ENCODE results near the gene LILRB5.
"Not testable (repeated sequence)": the region's sequence is repeated elsewhere in the genome, so short reads cannot be mapped to it uniquely, and the experiment has no call there.

Gene LILRB5

DNA sequence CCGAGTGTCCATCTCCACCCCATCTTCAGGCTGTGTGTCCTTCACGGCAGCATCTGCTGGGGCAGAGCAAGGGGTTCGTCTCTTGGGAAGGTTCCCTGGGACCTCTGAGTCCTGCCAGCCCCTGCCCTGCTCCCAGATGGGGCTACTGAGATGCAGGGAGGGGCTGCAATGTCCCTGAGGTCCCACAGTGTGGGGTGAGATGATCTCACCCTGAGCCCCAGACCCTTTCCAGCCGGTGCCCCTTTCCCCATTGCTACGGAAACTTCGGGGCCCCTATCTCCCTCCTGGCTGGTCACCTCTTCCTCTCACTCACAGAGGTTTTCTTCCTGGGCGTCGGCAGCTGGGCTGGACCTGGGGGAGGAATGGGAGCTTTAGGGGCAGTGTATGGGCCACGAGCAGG, 18.9 kb upstream of the LILRB5 start:
- no peak for DNase-seq (ENCODE audit: low read depth)

DNA sequence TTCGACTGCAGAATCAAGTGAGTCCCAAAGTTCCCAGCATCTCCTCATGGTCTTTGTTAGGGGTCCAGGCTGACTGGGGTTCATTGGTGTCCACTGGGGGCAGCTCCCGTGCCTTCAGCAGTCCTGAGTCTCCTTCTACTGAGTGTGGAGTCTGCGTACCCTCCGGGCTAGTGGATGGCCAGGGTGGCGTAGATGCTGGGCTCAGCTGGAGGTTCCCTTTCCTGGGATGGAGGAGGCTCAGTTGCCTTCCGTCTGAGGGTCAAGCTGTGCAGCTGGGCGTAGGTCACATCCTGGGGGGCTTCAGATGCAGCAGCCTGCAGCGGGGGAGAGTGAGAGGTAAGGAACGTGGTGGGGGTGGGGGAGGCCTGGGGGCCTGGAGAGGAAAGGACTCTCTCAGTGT, 17.4 kb upstream of the LILRB5 start:
- DNase-seq (ENCODE audit: low read depth): not testable (repeated sequence)

DNA sequence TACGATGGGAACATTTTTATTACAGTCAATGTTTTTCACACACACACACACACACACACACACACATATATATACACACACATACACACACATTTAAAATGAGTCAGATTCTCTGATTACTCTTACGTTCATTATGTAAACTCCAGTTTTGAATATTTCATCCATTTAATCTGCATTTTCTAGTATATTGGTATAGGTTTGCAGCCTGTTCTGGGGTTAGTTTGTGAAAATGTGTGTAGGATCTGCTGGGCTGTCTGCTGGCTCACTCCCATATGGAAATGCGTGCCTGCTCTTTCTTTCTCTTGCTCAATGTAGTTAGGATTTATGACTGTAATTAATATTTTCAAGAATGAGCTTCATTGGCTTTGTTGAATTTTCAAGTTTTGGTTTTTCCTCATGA, 16.7 kb upstream of the LILRB5 start:
- no peak for DNase-seq (ENCODE audit: low read depth)

DNA sequence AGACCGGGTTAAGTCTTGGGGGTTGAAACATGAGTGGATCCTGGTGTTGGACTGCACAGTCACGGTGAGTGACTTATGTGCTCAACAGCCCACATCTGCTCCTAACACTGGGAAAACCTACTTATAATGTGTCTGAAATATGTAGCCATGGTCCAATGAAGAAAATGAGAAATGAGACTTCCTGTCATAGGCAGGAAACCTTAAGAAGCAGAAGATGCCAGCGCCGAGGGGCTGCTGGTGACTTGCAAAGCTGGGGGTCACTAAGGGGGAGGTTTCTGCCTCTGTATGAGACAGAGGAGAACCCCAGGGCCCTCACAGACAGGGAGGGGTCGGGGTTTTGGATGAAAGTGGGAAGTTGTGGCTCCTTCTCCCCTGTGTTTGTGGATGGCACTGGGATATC, 15.1 kb upstream of the LILRB5 start:
- DNase-seq (ENCODE audit: low read depth): not testable (repeated sequence)

DNA sequence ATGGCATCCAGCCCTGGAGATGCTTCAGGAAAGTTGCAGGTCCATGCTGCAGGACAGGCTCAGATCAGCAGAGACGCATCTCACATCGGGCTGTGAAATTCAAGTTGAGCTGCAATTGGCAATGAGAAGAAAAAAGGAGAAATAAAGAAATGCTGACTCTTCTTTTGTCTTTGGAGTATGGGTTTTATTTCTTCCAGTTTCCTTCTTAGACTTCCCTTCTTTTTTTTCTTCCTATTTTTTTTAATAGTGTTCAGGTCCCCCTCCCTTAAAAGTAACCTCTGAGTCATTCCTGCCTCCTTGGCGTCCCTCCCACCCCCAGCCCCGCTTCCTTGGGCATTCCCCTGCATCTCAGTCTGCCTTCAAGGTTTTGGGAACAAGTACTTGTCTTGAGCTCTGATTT, 14.5 kb upstream of the LILRB5 start:
- not testable (repeated sequence) for DNase-seq (ENCODE audit: low read depth)

DNA sequence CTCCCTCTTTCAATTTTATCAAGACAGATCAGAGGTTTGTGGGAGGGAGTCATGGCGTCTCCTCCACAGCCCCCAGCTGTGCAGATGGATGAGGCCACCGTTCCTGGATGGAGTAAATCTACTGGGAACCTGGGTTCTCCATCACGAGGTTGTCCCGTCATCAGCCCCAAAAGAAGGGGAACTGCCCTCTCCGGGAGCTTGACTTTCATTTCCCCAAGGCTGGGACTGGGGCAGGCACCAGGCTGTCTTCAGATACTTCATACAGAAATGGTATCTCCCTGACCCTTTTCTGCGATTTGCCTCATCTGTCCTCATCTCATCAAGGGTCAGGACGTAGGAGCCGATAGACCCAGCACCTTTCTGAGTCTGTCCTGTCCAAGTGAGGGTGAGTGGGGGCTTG, 14.0 kb upstream of the LILRB5 start:
- DNase-seq (ENCODE audit: low read depth): no peak

DNA sequence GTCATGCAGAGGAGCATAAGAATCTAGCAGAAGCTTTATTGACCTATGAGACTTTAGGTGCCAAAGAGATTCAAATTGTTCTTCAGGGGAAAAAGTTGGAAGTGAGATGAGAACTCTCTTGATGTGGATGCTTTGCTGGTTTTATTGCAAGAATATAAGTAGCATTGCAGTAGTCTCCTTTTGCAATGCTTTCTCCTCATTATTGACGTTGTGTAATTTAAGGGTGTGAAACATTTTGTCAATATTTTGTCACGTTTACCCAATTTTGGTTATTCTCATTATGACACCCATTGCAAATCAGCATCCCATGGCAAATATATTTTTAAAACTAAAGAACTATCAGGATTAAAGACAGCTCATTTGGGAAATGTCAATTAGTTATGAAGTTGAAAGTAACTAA, 11.9 kb upstream of the LILRB5 start:
- no peak for DNase-seq (ENCODE audit: low read depth)

DNA sequence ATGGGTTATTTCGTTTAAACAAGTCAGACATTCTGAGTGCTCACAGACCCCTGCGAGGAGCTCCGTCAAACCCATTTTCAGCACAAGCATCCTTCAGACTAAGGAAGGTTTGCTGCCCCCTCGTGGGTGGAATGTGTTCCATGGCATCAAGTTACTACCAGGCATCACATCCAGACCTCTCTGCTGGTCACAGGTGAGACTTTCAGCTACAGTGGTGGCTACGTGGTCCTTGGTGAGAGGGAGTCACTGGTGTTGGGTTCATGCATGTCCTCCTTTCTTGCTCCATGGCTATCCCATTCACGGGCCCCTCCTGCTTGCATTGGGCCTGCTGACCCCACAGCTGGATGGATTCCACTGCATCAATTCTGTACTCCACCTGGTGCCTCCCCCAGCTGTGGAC, 9.1 kb upstream of the LILRB5 start:
- no peak for DNase-seq (ENCODE audit: low read depth)

DNA sequence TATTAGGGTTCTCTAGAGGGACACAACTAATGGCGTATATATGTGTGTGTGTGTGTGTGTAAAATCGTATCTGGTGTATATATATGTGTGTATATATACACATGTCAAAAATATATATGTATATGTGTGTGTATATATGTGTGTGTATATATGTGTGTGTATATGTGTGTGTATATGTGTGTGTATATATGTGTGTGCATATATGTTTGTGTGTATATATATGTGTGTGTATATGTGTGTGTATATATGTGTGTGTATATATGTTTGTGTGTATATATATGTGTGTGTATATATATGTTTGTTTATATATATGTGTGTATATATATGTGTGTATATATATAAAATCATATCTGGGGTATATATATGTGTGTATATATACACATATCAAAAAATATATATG, 5.4 kb upstream of the LILRB5 start:
- no peak for DNase-seq (ENCODE audit: low read depth)

DNA sequence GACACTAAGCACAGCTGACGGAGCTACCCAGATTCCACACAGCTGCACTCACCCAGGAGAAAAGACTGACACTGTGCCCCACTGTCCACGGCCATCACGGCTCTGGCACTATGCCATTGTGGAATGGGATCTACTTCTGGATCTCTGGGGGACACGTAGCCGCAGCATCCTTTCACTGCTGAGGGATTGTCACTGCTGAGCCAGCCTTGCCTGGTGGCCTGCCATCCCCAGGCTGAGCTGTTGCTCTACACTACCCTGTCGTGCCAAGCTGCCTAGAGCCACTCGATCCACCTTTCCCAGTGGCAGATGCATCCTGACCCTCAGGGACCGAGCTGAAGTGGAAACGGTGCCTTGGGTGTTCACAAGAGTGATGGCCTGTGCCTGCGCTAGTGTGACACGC, 5.0 kb upstream of the LILRB5 start:
- no peak for DNase-seq (ENCODE audit: low read depth)

DNA sequence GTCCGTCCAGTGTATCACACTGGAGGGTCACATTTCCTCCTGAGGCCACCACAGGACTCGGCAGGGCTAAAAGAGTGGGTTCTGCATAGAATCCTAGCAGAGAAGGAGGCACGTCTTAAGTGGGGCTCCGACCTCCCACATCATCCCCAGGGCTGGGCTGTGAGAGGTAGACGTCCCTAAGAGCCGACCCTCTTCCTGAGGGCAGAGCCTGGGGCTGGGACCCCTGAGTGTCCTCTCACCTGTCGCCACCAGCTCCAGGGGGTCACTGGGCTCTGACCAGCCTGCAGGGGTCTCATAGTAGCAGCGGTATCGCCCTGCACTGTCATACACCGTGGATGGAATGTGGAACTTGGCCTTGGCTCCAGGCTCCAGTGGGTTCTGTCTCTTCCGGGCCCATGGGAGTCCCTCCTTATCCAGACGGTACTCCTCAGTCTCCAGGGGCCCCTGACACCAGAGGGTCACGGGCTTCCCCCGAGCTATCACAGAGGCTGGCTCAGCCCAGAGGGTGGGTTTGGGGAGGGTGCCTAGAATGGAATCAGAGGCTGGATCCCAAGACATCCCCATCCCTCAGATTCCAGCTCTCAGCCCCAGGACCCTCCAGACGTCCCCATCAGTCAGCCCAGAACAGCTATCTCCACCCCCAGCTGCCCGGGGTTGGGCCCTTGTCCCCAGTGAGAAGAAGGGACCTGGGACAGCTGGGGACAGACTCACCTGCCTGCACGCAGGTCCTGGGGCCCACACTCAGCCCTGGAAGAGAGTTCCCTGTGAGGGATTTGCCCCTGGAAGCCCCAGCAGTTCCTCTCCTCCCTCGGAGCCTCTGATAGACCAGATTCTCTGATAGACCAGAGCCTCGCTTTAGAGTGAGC, 590 bp downstream of the LILRB5 start:
- no peak for DNase-seq (ENCODE audit: low read depth)

DNA sequence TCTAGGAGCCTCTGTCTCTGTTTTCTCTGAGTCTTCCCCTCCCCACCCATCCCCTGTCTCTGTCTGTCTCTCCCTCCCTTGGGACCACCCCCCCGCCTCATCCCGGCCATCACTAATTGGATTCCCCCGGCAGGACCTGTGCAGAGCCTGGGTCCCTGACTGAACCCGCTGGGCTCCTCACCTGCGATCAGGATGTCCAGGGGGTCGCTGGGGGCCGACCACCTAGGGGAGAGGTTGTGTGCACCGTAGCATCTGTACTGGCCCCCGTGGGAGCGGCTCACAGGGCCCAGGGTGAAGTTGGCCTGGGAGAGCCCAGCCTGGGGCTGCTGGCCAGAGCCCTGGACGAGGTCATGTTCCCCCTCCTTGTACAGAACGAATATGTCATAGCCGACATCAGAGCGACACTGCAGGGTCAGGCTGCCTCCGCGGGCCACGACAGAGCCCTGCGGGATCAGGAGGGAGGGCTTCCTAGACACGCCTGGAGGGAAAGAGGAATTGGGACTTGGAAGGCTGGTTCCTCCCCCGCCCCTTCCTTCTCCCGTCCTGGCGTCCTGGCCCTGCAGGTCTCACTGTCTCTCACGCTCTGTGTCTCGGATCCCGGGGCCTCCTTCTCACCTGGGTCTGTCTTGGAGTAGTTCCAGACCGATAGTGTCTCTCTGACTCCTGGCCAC, 1.8 kb downstream of the LILRB5 start:
- DNase-seq (ENCODE audit: low read depth): no peak

DNA sequence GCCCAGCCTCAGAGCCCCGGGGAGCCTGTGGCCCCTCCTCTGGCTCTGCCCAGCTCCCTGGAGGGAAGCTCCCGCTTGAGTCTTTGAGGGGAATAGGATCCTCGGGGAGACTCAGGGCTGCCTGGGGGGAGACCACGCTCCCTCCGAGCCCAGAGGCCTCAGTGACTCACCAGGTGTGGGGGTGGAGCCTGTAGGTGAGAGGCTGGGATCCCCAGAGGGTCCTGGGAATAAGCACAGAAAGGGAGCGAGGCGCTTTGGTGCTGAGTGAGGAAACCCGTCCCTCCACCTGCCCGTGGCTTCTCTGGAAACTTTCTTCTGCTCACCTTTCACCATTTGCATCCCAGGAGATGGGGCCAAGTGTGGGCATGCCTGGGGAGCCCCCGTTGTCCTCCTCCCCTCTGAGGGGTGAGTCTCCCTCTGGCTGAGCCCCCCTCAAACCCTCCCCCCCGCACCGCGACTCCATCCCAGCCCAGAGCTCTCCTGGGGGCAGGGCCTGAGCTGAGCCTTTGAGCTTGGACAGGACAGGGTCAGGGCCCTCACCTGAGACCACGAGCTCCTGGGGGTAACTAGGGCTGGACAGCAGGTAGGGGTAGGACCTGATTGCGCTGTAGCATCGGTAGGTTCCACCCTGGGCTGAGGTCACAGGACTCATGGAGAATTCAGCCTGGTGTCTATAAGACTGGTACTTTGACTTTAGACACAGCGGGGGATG, 2.7 kb downstream of the LILRB5 start:
- DNase-seq (ENCODE audit: low read depth): no peak

DNA sequence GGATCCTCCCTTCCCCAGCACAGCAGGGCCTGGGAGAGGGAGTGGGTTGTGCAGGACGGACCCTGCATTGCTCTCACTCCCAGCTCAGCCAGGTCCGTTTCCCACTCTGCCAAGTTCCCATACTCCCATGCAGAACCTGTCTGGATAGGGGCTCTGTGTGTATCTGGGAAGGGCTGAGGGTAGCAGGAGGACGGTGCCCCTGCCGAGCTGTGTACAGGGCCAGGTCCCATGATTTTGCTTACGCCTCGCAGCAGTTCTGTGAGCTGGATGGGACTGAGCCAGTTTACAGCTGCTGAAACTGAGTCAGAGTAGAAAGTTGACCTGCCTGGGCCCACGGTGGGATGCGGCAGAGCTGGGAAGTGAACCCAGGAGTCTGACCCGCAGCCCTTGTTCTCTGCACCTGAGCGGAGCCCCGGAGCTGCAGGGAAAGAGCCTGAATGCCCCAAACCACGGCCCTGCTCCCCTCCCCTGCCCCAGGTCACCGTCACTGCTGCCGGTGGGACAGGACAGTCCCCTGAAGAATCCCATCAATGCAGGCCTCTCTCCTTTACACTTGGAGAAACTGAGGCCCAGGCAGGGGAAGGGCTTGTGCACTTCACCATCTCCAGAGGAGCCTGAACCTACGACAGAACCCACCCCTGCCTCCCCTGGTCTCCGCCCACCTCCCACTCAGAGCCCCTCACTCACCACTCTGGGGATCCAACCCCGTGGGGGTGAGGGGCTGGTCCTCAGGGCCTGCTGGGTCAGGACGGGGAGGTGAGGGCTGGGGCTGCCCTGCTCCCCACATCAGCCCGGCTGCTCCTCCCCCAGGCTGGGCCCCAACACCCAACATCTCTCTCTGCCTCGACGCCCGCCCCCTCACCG, 3.5 kb downstream of the LILRB5 start:
- DNase-seq (ENCODE audit: low read depth): no peak

DNA sequence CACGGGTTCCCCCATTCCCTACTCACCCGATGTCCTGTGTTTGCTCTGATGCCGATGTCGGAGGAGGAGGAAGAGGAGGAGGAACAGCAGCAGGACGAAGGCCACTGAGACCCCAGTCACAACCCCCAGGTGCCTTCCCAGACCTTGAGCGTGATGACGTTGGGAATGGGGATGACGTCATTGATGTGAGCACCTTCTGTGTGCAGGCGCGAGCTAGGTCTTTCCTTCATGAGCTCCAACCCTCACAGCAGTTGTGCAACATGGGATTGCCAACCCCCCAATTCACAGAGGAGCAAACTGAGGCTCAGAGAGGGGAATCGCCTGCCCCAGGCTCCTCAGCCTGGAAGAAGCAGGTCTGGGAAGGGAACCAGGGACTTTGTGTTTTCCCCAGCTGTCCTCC, 4.2 kb downstream of the LILRB5 start:
- no peak for DNase-seq (ENCODE audit: low read depth)

DNA sequence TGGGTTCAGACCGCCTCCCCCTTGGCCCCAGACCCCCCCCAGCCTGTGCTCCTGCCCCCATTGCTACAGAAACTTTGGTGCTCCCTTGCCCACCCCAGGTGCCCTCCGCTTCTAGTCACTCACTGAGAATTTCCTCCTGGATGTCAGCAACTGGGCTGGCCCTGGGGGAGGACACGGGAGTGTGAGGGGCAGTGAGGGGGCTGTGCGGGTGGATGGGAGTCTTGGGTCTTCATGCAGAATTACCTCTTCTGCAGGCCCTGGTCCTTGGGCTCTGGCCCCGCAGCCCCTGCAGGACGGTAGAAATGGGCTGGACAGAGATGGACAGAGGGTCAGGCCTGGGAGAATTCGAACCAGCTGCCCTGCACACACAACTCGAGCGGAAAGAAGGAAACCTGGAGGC, 4.8 kb downstream of the LILRB5 start:
- DNase-seq (ENCODE audit: low read depth): no peak

DNA sequence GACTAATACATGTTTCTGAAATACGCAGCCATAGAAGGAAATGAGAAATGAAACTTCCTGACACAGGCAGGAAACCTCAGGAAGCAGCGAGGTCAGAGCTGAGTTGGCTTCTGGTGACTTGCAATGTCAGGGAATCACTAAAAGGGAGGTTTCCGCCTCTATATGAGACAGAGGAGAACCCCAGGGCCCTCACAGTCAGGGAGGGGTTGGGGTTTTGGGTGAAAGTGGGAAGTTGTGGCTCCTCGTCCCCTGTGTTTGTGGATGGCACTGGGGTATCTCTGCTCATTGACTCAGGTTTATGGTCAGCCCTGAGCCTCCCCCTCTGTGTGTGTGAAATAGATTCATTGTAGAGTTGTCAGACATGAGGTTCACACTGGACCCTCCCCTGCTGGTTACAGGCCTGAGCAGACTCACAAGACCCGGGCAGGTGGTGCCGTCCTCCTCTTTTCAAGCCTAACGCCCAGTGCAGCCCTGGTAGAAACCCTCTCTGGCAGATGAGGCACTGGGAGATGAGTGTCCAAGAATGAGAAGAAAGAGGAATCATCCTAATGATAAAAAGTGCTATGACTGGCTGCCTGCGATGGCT, 9.0 kb downstream of the LILRB5 start:
- no peak for DNase-seq (ENCODE audit: low read depth)

DNA sequence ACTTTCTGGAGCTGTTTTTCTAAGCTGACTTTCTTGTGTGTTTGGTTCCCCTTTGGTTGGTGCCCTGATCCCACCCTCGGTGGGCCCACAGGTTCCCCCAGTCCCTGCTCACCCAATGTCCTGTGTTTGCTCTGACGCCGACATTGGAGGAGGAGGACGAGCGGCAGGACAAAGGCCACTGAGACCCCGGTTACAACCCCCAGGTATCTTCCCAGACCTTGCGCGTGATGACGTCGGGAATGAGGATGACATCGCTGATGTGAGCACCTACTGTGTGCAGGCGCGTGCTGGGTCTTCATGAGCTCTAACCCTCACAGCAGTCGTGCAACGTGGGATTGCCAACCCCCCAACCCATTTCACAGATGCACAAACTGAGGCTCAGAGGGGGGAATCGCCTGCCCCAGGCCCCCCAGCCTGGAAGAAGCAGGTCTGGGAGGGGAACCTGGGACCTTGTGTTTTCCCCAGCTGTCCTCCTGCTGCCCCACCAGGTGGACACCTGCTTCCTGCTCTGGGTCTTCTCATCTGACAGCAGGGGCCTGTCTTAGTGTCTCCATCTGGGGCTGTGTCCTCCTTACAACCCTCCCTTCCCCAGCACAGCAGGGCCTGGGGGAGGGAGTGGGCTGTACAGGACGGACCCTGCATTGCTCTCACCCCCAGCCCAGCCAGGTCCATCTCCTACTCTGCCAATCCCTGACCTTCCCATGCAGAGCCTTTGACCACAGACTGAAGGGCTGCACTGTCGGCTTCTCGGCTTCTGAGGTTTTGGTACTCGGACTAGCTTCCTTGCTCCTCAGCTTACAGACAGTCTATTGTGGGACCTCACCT, 9.8 kb downstream of the LILRB5 start:
- no peak for DNase-seq (ENCODE audit: low read depth)

DNA sequence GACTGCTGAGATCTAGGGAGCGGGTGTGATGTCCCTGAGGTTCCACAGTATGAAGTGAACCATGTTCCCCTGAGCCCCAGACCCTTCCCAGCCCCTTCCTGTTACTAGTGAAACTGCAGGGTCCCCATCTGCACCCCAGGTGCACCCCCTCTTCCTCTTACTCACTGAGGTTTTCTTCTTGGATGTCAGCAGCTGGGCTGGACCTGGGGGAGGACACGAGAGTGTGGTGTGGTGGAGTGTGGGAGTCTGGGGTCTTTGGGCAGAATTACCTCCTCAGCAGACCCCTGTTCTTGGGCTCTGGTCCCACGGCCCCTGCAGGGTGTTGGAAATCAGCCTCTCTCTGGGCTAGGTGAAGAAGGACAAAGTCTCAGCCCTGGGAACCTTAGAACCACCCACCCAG, 11.1 kb downstream of the LILRB5 start:
- DNase-seq (ENCODE audit: low read depth): no peak

DNA sequence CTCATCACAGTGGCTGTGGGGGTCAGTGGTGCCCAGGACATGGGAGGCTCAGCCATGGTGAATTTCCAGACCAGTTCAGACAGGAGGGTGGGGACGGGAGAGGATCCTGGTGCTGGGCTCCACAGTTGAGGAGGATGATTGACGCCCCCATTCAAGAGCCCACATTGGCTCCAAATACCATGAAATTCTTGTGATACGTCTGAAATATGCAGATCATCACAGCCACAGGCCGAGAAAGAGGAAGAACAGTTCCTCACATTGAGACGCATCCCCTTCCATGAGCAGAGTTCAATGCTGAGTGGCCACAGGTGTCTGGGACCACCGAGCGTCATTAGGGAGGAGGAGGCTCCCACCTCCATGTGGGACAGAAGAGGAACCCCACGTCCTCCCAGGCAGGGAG, 13.3 kb downstream of the LILRB5 start:
- DNase-seq (ENCODE audit: low read depth): not testable (repeated sequence)

DNA sequence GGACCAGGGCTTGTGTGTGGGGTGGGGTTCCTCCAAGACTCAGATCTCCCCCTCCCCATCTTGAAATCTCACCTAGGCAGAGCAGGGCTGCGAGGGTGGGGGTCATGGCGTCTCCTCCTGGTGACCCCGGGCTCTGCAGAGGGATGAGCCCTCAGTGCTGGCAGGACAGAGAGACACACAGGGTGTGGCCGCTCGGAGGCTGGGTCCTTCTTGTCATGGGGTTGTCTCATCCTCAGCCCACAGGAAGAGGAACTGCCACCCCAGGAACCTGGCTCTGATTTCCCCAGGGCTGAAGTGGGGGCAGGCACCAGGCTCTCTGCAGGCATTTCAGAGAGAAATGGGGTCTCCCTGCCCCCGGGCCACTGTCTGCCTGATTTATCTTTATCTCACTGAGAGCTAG, 14.4 kb downstream of the LILRB5 start, which contains the start of gene LILRA6:
LILRA6 (minus strand) TSS at position 145 of the 400 bp plus-strand sequence.
- not testable (repeated sequence) for DNase-seq (ENCODE audit: low read depth)
